Left ventricle myocardium inferior (tissue), 1 donor: ENCODE data around the gene C12orf54. TPM values are rescaled to one million over a fixed set of nuclear protein-coding genes. Genes with fewer than 3 reads are reported as not detected.
"Not testable (repeated sequence)": the region's sequence is repeated elsewhere in the genome, so short reads cannot be mapped to it uniquely, and the experiment has no call there.

ENCODE experiments used
- DNase-seq: peaks from one replicate; pipeline ENCODE4 v3.0.0-alpha.2; 2020
- H3K27ac ChIP-seq: fragments of 200-600 bp; replicated peaks from 2 replicates; pipeline ENCODE4 v1.8.0; 2021
- H3K27me3 ChIP-seq: fragments of 200-600 bp; 2 replicates; pipeline ENCODE4 v1.8.0; 2021; ENCODE audit warnings: low read depth
- H3K36me3 ChIP-seq: fragments of 200-600 bp; 2 replicates; pipeline ENCODE4 v1.8.0; 2021
- H3K4me1 ChIP-seq: fragments of 200-600 bp; 2 replicates; pipeline ENCODE4 v1.8.0; 2021
- H3K4me3 ChIP-seq: fragments of 200-600 bp; 2 replicates; pipeline ENCODE4 v1.8.0; 2021; ENCODE audit warnings: mild to moderate bottlenecking, moderate library complexity
- H3K9me3 ChIP-seq: fragments of 200-600 bp; replicated peaks from 2 replicates; pipeline ENCODE4 v1.8.0; 2021
- intact Hi-C: fragments of 100-400 bp; cut with micrococcal nuclease; formaldehyde crosslinking; loops from one replicate; pipeline ENCODE4 v1.11.0; 2022
- total RNA-seq: library from RNA; stranded (reverse); fragmentation: NEBNext Ultra II Directional; extraction: Animal tissue kit (Norgen Biotek cat#: 25700); gene quantifications from one replicate; pipeline ENCODE4 v1.2.1, GENCODE V29; 2021
- TF ChIP-seq, protein P1 (sequence below): fragments of 200-600 bp; IDR thresholded peaks from 2 replicates; pipeline ENCODE4 v1.8.0; 2021; ENCODE audit warnings: antibody characterized with exemption, mild to moderate bottlenecking, borderline replicate concordance
- donor health status: DM: no; HTN: yes; CAD: no; lungs with severe emphysema.

The C12orf54 gene
- total RNA-seq, 1 donor from 2014 or later, result not detected

DNA sequence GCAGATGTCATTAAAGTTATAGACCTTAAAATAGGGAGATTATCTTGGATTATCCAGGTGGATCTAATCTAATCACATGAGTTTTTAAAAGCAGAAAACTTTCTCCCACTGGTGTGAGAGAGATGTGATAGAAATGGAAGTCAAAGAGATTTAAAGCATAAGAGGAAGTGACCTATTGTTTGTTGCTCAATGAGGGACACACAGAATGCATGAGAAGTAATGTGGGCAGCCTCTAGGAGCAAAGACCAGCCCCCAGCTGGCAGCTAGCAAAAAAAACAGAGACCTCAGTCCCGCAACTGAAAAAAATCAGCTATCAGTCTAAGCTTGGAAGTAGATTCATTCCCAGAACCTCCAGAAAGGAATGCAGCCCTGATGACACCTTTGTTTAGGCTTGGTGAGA is 34.5 kb upstream of the C12orf54 start:
- DNase-seq, result no peak
- Histone ChIP-seq H3K9me3 (peaks cover 14% of the 10 kb centered on the region), H3K4me1 (peaks cover 16% of the 10 kb centered on the region), H3K27me3 (no peaks in the 10 kb centered on the region), H3K36me3 (no peaks in the 10 kb centered on the region), H3K4me3 (no peak overlapping the region), H3K27ac (no peak overlapping the region)
- intact Hi-C loops, result no loop called here
- TF ChIP-seq, protein P1, sequence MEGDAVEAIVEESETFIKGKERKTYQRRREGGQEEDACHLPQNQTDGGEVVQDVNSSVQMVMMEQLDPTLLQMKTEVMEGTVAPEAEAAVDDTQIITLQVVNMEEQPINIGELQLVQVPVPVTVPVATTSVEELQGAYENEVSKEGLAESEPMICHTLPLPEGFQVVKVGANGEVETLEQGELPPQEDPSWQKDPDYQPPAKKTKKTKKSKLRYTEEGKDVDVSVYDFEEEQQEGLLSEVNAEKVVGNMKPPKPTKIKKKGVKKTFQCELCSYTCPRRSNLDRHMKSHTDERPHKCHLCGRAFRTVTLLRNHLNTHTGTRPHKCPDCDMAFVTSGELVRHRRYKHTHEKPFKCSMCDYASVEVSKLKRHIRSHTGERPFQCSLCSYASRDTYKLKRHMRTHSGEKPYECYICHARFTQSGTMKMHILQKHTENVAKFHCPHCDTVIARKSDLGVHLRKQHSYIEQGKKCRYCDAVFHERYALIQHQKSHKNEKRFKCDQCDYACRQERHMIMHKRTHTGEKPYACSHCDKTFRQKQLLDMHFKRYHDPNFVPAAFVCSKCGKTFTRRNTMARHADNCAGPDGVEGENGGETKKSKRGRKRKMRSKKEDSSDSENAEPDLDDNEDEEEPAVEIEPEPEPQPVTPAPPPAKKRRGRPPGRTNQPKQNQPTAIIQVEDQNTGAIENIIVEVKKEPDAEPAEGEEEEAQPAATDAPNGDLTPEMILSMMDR, result no peak

DNA sequence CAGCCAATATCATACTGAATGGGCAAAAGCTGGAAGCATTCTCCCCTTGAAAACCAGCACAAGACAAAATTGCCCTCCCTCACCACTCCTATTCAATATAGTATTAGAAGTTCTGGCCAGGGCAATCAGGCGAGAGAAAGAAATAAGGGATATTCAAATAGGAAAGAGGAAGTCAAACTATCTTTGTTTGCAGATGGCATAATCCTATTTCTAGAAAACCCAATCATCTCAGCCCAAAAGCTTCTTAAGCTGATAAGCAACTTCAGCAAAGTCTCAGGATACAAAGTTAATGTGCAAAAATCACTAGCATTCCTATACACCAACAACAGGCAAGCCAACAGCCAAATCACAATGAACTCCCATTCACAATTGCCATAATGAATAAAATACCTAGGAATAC is 30.9 kb upstream of the C12orf54 start:
- no peaks in the 10 kb centered on the region for H3K36me3 ChIP-seq
- DNase-seq, result no peak
- TF ChIP-seq, protein P1, result no peak
- intact Hi-C loops, result no loop called here
- H3K27ac ChIP-seq, result no peak overlapping the region
- H3K4me1 ChIP-seq, result peaks cover 6% of the 10 kb centered on the region
- peaks cover 18% of the 10 kb centered on the region for H3K9me3 ChIP-seq
- no peak overlapping the region for H3K4me3 ChIP-seq
- H3K27me3 ChIP-seq, result no peaks in the 10 kb centered on the region

DNA sequence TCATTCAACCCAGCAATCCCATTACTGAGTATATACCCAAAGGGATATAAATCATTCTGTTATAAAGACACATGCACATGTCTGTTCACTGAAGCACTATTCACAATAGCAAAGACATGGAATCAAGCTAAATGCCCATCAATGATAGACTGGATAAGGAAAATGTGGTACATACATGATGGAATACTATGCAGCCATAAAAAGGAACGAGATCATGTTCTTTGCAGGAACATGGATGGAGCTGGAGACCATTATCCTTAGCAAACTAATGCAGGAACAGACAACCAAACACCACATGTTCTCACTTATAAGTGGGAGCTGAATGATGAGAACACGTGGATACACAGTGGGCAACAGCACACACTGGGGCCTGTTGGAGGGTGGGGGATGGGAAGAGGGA is 29.3 kb upstream of the C12orf54 start:
- H3K27me3 ChIP-seq, DNase-seq, H3K4me3 ChIP-seq, H3K36me3 ChIP-seq, H3K4me1 ChIP-seq, H3K27ac ChIP-seq, intact Hi-C loops: not testable (repeated sequence)
- peaks cover 18% of the 10 kb centered on the region for H3K9me3 ChIP-seq

DNA sequence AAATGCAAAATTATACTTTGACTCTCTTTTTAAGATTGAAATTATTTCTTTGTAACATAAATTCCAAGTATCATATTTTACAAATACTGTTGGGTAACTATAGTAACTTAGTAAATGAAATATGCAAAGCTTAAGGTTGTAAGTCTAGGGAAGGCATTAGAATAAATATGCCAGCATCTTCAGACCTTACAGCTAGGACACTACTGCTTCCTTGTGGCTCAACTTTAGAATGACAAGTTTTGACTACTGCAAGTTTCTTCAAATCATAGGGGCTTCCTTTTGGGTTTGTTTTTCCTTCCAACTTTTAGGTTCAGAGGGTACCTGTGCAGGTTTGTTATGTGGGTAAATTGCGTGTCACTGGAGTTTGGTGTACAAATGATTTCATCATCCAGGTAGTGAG is 27.6 kb upstream of the C12orf54 start:
- Histone ChIP-seq H3K27ac (no peak overlapping the region), H3K36me3 (no peaks in the 10 kb centered on the region), H3K27me3 (no peaks in the 10 kb centered on the region), H3K4me1 (no peaks in the 10 kb centered on the region), H3K9me3 (peaks cover 13% of the 10 kb centered on the region), H3K4me3 (no peak overlapping the region)
- TF ChIP-seq, protein P1, result peak; percentile 70
- intact Hi-C loops, result no loop called here
- no peak for DNase-seq

DNA sequence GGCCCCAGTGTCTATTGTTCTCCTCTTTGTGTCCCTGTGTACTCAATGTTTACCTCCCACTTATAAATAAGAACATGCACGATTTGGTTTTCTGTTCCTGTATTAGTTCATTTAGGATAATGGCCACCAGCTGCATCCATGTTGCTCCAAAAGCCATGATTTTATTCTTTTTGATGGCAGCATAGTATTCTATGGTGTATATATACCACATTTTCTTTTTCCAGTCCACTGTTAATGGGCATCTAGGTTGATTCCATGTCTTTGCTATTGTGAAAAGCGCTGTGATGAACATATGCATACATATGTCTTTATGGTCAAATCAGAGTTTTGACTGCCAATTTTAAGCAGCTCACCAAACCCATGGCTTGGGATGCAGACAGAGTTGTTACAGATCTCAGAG is 27.2 kb upstream of the C12orf54 start:
- no peak for DNase-seq
- no peak overlapping the region for H3K27ac ChIP-seq
- TF ChIP-seq, protein P1, result no peak
- H3K4me1 ChIP-seq, result no peaks in the 10 kb centered on the region
- no peaks in the 10 kb centered on the region for H3K36me3 ChIP-seq
- H3K27me3 ChIP-seq, result no peaks in the 10 kb centered on the region
- H3K9me3 ChIP-seq, result peaks cover 8% of the 10 kb centered on the region
- no peak overlapping the region for H3K4me3 ChIP-seq
- intact Hi-C loops, result no loop called here

DNA sequence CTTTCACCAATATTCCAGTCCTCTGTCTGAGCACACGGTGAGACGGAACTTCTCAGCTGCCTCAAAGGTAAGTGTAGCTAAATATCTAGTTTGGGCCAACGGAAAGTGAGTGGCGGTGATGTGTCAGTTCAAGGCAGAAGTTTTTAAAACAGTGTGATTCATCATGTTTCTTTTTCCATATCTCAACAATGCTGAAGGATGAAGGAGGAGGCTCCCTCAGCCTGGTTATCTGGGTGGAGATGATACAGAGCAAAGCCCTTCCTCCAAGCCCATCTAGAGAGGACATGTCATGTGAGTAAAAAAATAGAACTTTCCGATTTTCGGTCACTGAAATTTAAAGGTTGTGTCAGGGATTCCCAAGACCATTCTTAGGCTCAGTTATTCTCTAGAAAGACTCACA is 23.0 kb upstream of the C12orf54 start:
- TF ChIP-seq, protein P1, result no peak
- intact Hi-C loops, result no loop called here
- DNase-seq, result no peak

DNA sequence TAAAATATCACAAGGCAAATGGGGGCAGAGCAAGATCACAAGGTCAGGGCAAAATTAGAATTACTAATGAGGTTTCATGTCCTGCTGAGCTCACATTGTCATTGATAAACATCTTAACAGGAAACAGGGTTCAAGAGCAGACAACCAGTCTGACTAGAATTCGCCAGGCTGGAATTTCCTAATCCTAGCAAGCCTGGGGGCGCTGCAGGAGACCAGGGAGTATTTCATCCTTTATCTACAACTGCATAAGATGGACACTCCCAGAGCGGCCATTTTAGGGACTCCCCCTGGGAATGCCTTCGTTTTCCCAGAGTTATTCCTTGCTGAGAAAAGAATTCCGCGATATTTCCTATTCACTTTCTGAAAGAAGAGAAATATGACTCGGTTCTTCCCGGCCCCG is 13.3 kb upstream of the C12orf54 start:
- H3K27me3 ChIP-seq, H3K4me3 ChIP-seq, intact Hi-C loops, DNase-seq, H3K4me1 ChIP-seq, H3K36me3 ChIP-seq, H3K27ac ChIP-seq: not testable (repeated sequence)
- peaks cover 57% of the 10 kb centered on the region for H3K9me3 ChIP-seq

More for the DNA sequence above, 23.0 kb upstream of the C12orf54 start:
- Histone ChIP-seq H3K36me3 (no peaks in the 10 kb centered on the region), H3K27ac (no peak overlapping the region), H3K27me3 (no peaks in the 10 kb centered on the region), H3K4me3 (no peak overlapping the region), H3K4me1 (no peaks in the 10 kb centered on the region), H3K9me3 (no peaks in the 10 kb centered on the region)
